Measurements from ENCODE around the gene RIMBP2. TPM values are rescaled to one million over a fixed set of nuclear protein-coding genes. Genes with fewer than 3 reads are reported as not detected.

The RIMBP2 gene
- total and polyA plus RNA-seq, 9 of the 15 experiments (the other 6 are each of a cell fraction or from before 2014, with no cell fraction given), result not detected

DNA sequence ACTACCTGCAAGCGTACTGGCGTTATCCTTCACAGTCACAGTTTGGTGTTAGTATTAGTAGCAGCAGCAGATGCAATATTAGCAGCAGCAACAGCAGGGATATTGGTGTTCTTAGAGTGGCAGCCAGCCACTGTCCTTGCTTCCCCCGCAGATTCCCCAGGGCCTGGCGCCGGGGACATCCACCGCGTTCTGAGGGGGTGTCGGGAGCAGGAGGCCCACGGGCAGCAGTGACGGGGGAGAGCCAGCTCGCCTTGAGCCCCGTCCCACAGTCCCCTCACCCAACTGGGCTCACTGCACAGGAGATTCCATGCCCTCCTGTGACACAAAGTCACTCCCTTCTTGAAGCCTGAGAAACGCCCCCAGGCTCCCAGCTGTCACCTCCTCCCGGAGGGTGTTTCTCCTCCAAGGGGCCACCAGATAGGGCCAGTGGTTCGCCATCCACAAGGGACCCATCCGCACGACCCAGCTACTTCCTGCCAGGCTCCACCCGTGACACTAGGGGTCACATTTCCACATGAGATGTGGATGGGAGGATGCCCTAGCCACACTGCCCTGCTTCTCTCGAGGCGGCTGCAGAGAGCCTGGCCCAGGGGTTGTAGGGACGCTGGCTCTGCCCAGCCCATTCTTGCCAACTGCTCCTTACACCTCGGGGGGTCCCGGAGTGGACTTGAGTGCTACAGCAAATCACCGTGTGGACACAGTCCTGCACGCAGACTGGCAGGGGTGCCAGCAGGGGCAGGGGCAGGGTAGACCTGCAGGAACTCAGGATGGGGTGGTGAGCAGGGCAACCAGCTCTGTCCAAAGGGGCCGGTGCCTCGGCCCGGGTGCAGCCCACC lies 255.3 kb downstream of the RIMBP2 start:
- no peaks in the 10 kb centered on the region for H3K79me2 ChIP-seq (ENCODE audit: control insufficient read depth, insufficient read depth, low read length)
- no peaks in the 10 kb centered on the region for H3K36me3 ChIP-seq (ENCODE audit: control insufficient read depth, insufficient read depth, low read length)
- in situ Hi-C loops (cut with MboI), result no loop called here
- POLR2A ChIA-PET, result no interaction called here
- intact Hi-C loops (cut with micrococcal nuclease), result no loop called here
- H3K27ac ChIP-seq (ENCODE audit: extremely low read depth, low read depth, low read length), result no peak overlapping the region
- H3K27me3 ChIP-seq (ENCODE audit: control insufficient read depth in 2 of 2, insufficient read depth in 2 of 2, low read length in 2 of 2), result peaks cover 15 to 69% of the 10 kb centered on the region in 2 experiments; a peak in 4 of 5 replicates
- WGBS (ENCODE audit: insufficient coverage, low coverage, missing lambda C conversion rate), result 1% methylated on average over 19 of the region's 28 CpGs
- H4K20me1 ChIP-seq (replicated peaks; ENCODE audit: control insufficient read depth, insufficient read depth, low read length), result peaks cover 4% of the 10 kb centered on the region; the same call in 1 of the 2 replicates
- H3K4me2 ChIP-seq (ENCODE audit: insufficient read depth, low read length), result no peak overlapping the region
- no peaks in the 10 kb centered on the region for H3K9me1 ChIP-seq (ENCODE audit: control insufficient read depth, insufficient read depth, low read length)
- CTCF ChIA-PET (ENCODE audit: low intra/inter-chr PET ratio), result no interaction called here
- TF ChIP-seq MCM2 (IDR thresholded peaks at IDR 0.05; ENCODE audit: low read depth), result no peak
- TF ChIP-seq U2AF2 (optimal IDR thresholded peaks at IDR 0.05; ENCODE audit: low read depth, low read length), result no peak
- TF ChIP-seq ZNF253 (CRISPR knock-in tag; conservative IDR thresholded peaks at IDR 0.05), result no peak
- no peak for DNase-seq (ENCODE audit: extremely low read depth in 1 of 4, low spot score in 3 of 4)
- no peaks in the 10 kb centered on the region for H3K9me3 ChIP-seq (replicated peaks; ENCODE audit: control insufficient read depth, insufficient read depth, low read depth, low read length)
- no peak overlapping the region for H2AFZ ChIP-seq (ENCODE audit: low read depth, low read length)
- BruUV-seq (replicated peaks), result no TSS peak
- H3K4me1 ChIP-seq (replicated peaks in 1 of 2; ENCODE audit: control insufficient read depth in 2 of 2, insufficient read depth in 2 of 2, low read length in 2 of 2), result 0 out of 5 replicates have a peak, but pooled peaks cover 0 to 3% of the 10 kb centered on the region in 2 experiments
- ATAC-seq, result no peak
- no peak overlapping the region for H3K9ac ChIP-seq (ENCODE audit: insufficient read depth in 1 of 2, low read depth in 2 of 2, low read length in 2 of 2)
- FAIRE-seq, result no peak
- H3K4me3 ChIP-seq, result no peak overlapping the region

DNA sequence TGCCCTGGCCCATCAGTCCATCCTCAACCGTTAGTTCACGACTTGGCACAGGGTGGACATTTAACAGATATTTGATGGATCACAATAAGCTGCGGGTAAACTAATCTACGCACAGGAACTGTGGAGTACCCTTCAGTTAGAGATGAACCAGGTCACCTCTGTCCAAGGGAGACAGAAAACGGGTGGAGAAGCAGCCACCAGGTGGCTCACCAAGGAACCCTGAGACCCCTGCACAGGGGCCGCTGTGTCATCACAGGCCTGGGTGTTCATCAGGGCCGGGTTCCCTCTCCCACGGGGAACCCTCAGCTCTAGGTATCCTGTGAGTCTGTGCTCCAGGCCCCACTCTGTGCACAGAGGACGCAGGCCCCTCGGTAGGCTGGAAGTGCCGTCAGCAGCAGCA lies 256.2 kb downstream of the RIMBP2 start:
- FAIRE-seq, result no peak
- H3K36me3 ChIP-seq (ENCODE audit: control insufficient read depth, insufficient read depth, low read length), result no peaks in the 10 kb centered on the region
- ChIA-PET POLR2A (no interaction called here), CTCF (ENCODE audit: low intra/inter-chr PET ratio) (no interaction called here)
- in situ Hi-C loops (cut with MboI) (no loop called here), intact Hi-C loops (cut with micrococcal nuclease) (no loop called here)
- TF ChIP-seq, protein P1, sequence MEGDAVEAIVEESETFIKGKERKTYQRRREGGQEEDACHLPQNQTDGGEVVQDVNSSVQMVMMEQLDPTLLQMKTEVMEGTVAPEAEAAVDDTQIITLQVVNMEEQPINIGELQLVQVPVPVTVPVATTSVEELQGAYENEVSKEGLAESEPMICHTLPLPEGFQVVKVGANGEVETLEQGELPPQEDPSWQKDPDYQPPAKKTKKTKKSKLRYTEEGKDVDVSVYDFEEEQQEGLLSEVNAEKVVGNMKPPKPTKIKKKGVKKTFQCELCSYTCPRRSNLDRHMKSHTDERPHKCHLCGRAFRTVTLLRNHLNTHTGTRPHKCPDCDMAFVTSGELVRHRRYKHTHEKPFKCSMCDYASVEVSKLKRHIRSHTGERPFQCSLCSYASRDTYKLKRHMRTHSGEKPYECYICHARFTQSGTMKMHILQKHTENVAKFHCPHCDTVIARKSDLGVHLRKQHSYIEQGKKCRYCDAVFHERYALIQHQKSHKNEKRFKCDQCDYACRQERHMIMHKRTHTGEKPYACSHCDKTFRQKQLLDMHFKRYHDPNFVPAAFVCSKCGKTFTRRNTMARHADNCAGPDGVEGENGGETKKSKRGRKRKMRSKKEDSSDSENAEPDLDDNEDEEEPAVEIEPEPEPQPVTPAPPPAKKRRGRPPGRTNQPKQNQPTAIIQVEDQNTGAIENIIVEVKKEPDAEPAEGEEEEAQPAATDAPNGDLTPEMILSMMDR (IDR thresholded peaks at IDR 0.05 in 2 of 3, conservative IDR thresholded peaks at IDR 0.05 in 1 of 3; ENCODE audit: insufficient read depth in 2 of 3, low read depth in 1 of 3, low read length in 3 of 3), result peak in 2 of 3 experiments; percentile 4 to 26; a peak in 1 of 6 replicates
- TF ChIP-seq RBM22 (IDR thresholded peaks at IDR 0.05; ENCODE audit: low read depth, low read length, poor library complexity, severe bottlenecking), result no peak
- no peak for TF ChIP-seq NFRKB (IDR thresholded peaks at IDR 0.05; ENCODE audit: low read depth)
- no peak overlapping the region for H3K9ac ChIP-seq (ENCODE audit: insufficient read depth in 1 of 2, low read depth in 2 of 2, low read length in 2 of 2)
- H3K27me3 ChIP-seq (ENCODE audit: control insufficient read depth in 2 of 2, insufficient read depth in 2 of 2, low read length in 2 of 2), result peaks cover 15 to 78% of the 10 kb centered on the region in 2 experiments; a peak in 4 of 5 replicates
- 0 out of 3 replicates have a peak, but pooled peaks have one; percentile 27 for ATAC-seq
- 0 out of 5 replicates have a peak, but pooled peaks cover 0 to 3% of the 10 kb centered on the region in 2 experiments for H3K4me1 ChIP-seq (replicated peaks in 1 of 2; ENCODE audit: control insufficient read depth in 2 of 2, insufficient read depth in 2 of 2, low read length in 2 of 2)
- DNase-seq (ENCODE audit: extremely low read depth in 1 of 4, low spot score in 3 of 4), result no peak
- H3K27ac ChIP-seq (ENCODE audit: extremely low read depth, low read depth, low read length), result no peak overlapping the region
- no peaks in the 10 kb centered on the region for H3K9me1 ChIP-seq (ENCODE audit: control insufficient read depth, insufficient read depth, low read length)
- H4K20me1 ChIP-seq (replicated peaks; ENCODE audit: control insufficient read depth, insufficient read depth, low read length), result peaks cover 4% of the 10 kb centered on the region; the same call in 1 of the 2 replicates
- no peak overlapping the region for H3K4me3 ChIP-seq
- no peaks in the 10 kb centered on the region for H3K9me3 ChIP-seq (replicated peaks; ENCODE audit: control insufficient read depth, insufficient read depth, low read depth, low read length)
- 0% methylated on average over 11 of the region's 11 CpGs for WGBS (ENCODE audit: insufficient coverage, low coverage, missing lambda C conversion rate)
- no TSS peak for BruUV-seq (replicated peaks)
- no peak overlapping the region for H3K4me2 ChIP-seq (ENCODE audit: insufficient read depth, low read length)
- H3K79me2 ChIP-seq (ENCODE audit: control insufficient read depth, insufficient read depth, low read length), result no peaks in the 10 kb centered on the region
- H2AFZ ChIP-seq (ENCODE audit: low read depth, low read length), result no peak overlapping the region

Measured in K562 (cell line).